Colonic mucosa (tissue), 4 donors: ENCODE results near the gene COBL. TPM values are rescaled to one million over a fixed set of nuclear protein-coding genes. Genes with fewer than 3 reads are reported as not detected.

Source experiments
- DNase-seq: peaks from one replicate; pipeline ENCODE4 v3.0.0-alpha.2; 2020
- H3K27ac ChIP-seq: fragments of 200-600 bp; one replicate; pipeline ENCODE4 v1.8.0; 2021
- H3K27me3 ChIP-seq: fragments of 200-600 bp; one replicate; pipeline ENCODE4 v1.8.0; 2021
- H3K36me3 ChIP-seq: fragments of 200-600 bp; one replicate; pipeline ENCODE4 v1.8.0; 2021
- H3K4me1 ChIP-seq: fragments of 200-600 bp; one replicate; pipeline ENCODE4 v1.8.0; 2021; ENCODE audit warnings: mild to moderate bottlenecking
- H3K4me3 ChIP-seq: fragments of 200-600 bp; one replicate; pipeline ENCODE4 v1.8.0; 2021
- H3K9ac ChIP-seq, 2 donors: one replicate each; pipeline ENCODE4 v1.7.0; 2013; ENCODE audit warnings: control low read depth in 2 of 2, low read depth in 2 of 2, low read length in 2 of 2
- H3K9me3 ChIP-seq: fragments of 200-600 bp; one replicate; pipeline ENCODE4 v1.8.0; 2021
- CTCF ChIP-seq: fragments of 200-600 bp; IDR thresholded peaks from one replicate; pipeline ENCODE4 v1.8.0; 2022; ENCODE audit warnings: antibody characterized with exemption, mild to moderate bottlenecking
- intact Hi-C: fragments of 100-400 bp; cut with DNase I; formaldehyde crosslinking; loops from one replicate; pipeline ENCODE4 v1.14.1; 2022
- total RNA-seq, 2 donors: library from RNA; stranded (reverse); fragmentation: NEBNext Ultra II Directional in 1 of 2; extraction: Animal tissue kit (Norgen Biotek cat#: 25700) in 1 of 2; gene quantifications; one replicate each; pipeline ENCODE4 v1.2.1, GENCODE V29; 2021
- donor health status: healthy.
- donor health status: DM: no; HTN: no; CAD: no.
- donor health status: DM: no; HTN: no; CAD: no.

The COBL gene
- total RNA-seq, 2 donors from 2014 or later = 36.8 to 49.2 TPM

GRCh38 chr7:51249991-51250390, 66.6 kb downstream of the COBL start:
- TF ChIP-seq CTCF = no peak
- Histone ChIP-seq H3K4me3 (no peak overlapping the region), H3K9ac (no peak overlapping the region), H3K27me3 (no peaks in the 10 kb centered on the region), H3K36me3 (no peaks in the 10 kb centered on the region), H3K27ac (no peak overlapping the region), H3K9me3 (no peaks in the 10 kb centered on the region), H3K4me1 (no peaks in the 10 kb centered on the region)
- DNase-seq = no peak
- intact Hi-C loops = no loop called here

GRCh38 chr7:51249187-51249945, 67.2 kb downstream of the COBL start:
- Histone ChIP-seq H3K27ac (no peak overlapping the region), H3K4me1 (no peaks in the 10 kb centered on the region), H3K36me3 (no peaks in the 10 kb centered on the region), H3K9me3 (no peaks in the 10 kb centered on the region), H3K4me3 (no peak overlapping the region), H3K27me3 (no peaks in the 10 kb centered on the region), H3K9ac (no peak overlapping the region)
- no peak for TF ChIP-seq CTCF
- intact Hi-C loops = no loop called here
- no peak for DNase-seq

- intact Hi-C loops = no loop called here
- Histone ChIP-seq H3K27ac (no peak overlapping the region), H3K27me3 (no peaks in the 10 kb centered on the region), H3K4me3 (no peak overlapping the region), H3K36me3 (no peaks in the 10 kb centered on the region), H3K4me1 (no peaks in the 10 kb centered on the region), H3K9ac (no peak overlapping the region), H3K9me3 (no peaks in the 10 kb centered on the region)
- TF ChIP-seq CTCF = no peak
- DNase-seq = no peak
Measured at GRCh38 chr7:51246258-51247245, 70.1 kb downstream of the COBL start.

GRCh38 chr7:51244885-51245284, 71.7 kb downstream of the COBL start:
- DNase-seq = no peak
- Histone ChIP-seq H3K27me3 (no peaks in the 10 kb centered on the region), H3K27ac (no peak overlapping the region), H3K4me1 (no peaks in the 10 kb centered on the region), H3K9me3 (no peaks in the 10 kb centered on the region), H3K9ac (no peak overlapping the region), H3K4me3 (no peak overlapping the region), H3K36me3 (no peaks in the 10 kb centered on the region)
- no peak for TF ChIP-seq CTCF
- intact Hi-C loops = no loop called here

- no peak overlapping the region for H3K4me3 ChIP-seq
- intact Hi-C loops = no loop called here
- H3K27me3 ChIP-seq = no peaks in the 10 kb centered on the region
- H3K9ac ChIP-seq = no peak overlapping the region
- no peak overlapping the region for H3K27ac ChIP-seq
- TF ChIP-seq CTCF = no peak
- no peak for DNase-seq
- H3K4me1 ChIP-seq = no peaks in the 10 kb centered on the region
- no peaks in the 10 kb centered on the region for H3K9me3 ChIP-seq
- H3K36me3 ChIP-seq = no peaks in the 10 kb centered on the region
Measured at GRCh38 chr7:51244053-51244452, 72.6 kb downstream of the COBL start.
